ENCODE measurements around the gene CHST8.

DNA sequence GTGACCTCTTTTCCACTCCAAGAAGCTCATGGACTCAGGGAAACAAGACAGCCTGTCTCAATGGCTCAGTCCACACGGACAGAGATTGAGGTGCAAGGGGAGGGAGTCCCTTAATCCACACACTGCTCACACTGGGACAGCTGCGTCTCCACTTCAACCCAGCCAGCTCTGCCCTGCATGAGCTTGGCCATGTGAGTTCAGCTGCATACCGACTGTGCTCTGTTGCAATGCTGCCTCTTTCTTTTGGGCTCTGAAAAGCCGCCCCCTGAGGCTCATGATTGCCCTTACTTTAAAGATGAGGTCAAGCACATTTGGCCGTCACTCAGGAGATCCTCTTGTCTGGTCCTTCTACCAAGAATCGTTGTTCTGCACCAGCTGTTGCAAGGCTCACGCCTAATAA is 110.1 kb downstream of the CHST8 start:
- TF ChIP-seq, protein P1, sequence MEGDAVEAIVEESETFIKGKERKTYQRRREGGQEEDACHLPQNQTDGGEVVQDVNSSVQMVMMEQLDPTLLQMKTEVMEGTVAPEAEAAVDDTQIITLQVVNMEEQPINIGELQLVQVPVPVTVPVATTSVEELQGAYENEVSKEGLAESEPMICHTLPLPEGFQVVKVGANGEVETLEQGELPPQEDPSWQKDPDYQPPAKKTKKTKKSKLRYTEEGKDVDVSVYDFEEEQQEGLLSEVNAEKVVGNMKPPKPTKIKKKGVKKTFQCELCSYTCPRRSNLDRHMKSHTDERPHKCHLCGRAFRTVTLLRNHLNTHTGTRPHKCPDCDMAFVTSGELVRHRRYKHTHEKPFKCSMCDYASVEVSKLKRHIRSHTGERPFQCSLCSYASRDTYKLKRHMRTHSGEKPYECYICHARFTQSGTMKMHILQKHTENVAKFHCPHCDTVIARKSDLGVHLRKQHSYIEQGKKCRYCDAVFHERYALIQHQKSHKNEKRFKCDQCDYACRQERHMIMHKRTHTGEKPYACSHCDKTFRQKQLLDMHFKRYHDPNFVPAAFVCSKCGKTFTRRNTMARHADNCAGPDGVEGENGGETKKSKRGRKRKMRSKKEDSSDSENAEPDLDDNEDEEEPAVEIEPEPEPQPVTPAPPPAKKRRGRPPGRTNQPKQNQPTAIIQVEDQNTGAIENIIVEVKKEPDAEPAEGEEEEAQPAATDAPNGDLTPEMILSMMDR (IDR thresholded peaks at IDR 0.05): no peak
- TF ChIP-seq POLR2A (IDR thresholded peaks at IDR 0.05): no peak
